GM21515 (cell line): ENCODE measurements around the gene XIRP1.
"Not testable (repeated sequence)": the region's sequence is repeated elsewhere in the genome, so short reads cannot be mapped to it uniquely, and the experiment has no call there.

Experiments used
- ATAC-seq: cut with Tn5 transposase; IDR thresholded peaks from one replicate; pipeline ENCODE4 v1.9.1; 2021; ENCODE audit not compliant: unreplicated experiment

XIRP1 gene

GRCh38 chr3:39192490-39193092 lies at the start of gene XIRP1:
TSS of gene XIRP1 (minus strand) at chr3:39192595. CDS start at chr3:39189445, 3,150 bp downstream.
- ATAC-seq: no peak

- no peak for ATAC-seq
These were observed 49.2 kb upstream of the XIRP1 start for GRCh38 chr3:39241561-39241960.

GRCh38 chr3:39237027-39237426 lies 44.6 kb upstream of the XIRP1 start:
- no peak for ATAC-seq

GRCh38 chr3:39234651-39235050 lies 42.3 kb upstream of the XIRP1 start:
- ATAC-seq: no peak

GRCh38 chr3:39232859-39233258 lies 40.5 kb upstream of the XIRP1 start:
- no peak for ATAC-seq

- no peak for ATAC-seq
These were observed 38.1 kb upstream of the XIRP1 start for GRCh38 chr3:39230453-39230852.

- no peak for ATAC-seq
These were observed 36.1 kb upstream of the XIRP1 start for GRCh38 chr3:39228496-39228895.

- not testable (repeated sequence) for ATAC-seq
These were observed 35.2 kb upstream of the XIRP1 start for GRCh38 chr3:39227596-39227995.

- ATAC-seq: peak; percentile 54
These were observed 33.8 kb upstream of the XIRP1 start for GRCh38 chr3:39226106-39226741.

- no peak for ATAC-seq
These were observed 31.9 kb upstream of the XIRP1 start for GRCh38 chr3:39224288-39224687.

GRCh38 chr3:39222939-39223338 lies 30.5 kb upstream of the XIRP1 start:
- no peak for ATAC-seq

- ATAC-seq: no peak
These were observed 30.1 kb upstream of the XIRP1 start for GRCh38 chr3:39222462-39222861.

GRCh38 chr3:39221141-39221530 lies 28.7 kb upstream of the XIRP1 start:
- ATAC-seq: no peak

GRCh38 chr3:39220407-39221140 lies 28.2 kb upstream of the XIRP1 start:
- no peak for ATAC-seq

- ATAC-seq: no peak
These were observed 27.3 kb upstream of the XIRP1 start for GRCh38 chr3:39219702-39220101.

GRCh38 chr3:39216176-39216790 lies 23.9 kb upstream of the XIRP1 start:
- peak; percentile 97 for ATAC-seq

GRCh38 chr3:39213613-39214012 lies 21.2 kb upstream of the XIRP1 start:
- ATAC-seq: no peak

- ATAC-seq: no peak
These were observed 20.3 kb upstream of the XIRP1 start for GRCh38 chr3:39212665-39213064.

GRCh38 chr3:39211332-39212130 lies 19.1 kb upstream of the XIRP1 start:
- no peak for ATAC-seq

GRCh38 chr3:39210078-39210477 lies 17.7 kb upstream of the XIRP1 start:
- ATAC-seq: no peak
